ENCODE results near the gene ABCC4.
"Not testable (repeated sequence)": the region's sequence is repeated elsewhere in the genome, so short reads cannot be mapped to it uniquely, and the experiment has no call there.

The ABCC4 gene

DNA sequence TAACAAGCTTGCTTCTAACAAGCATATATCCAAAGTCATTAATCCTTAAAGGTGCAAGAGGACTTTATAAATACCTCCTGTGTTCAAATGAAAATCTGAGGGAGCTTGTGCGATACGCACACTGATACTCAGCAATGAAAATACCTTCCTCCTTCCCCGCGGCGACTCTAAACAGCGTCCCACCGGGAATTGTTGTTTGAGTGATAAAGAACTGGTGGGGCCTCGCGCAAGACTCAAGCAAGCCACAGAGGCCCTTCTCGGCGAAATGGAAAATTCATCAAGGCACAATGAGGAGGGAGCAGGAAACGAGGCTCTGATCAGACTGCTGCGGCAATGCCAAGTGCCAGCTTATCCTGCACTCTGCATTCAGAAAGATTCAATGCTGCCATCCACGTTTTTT lies 126.7 kb downstream of the ABCC4 start:
- in situ Hi-C loops (cut with MboI; ENCODE audit: low pct_unique_long_range_greater_than_20kb, low sequenced_read_pairs, unreplicated experiment): no loop called here
- no peak for DNase-seq (ENCODE audit: low spot score)
- TF ChIP-seq, protein P1, sequence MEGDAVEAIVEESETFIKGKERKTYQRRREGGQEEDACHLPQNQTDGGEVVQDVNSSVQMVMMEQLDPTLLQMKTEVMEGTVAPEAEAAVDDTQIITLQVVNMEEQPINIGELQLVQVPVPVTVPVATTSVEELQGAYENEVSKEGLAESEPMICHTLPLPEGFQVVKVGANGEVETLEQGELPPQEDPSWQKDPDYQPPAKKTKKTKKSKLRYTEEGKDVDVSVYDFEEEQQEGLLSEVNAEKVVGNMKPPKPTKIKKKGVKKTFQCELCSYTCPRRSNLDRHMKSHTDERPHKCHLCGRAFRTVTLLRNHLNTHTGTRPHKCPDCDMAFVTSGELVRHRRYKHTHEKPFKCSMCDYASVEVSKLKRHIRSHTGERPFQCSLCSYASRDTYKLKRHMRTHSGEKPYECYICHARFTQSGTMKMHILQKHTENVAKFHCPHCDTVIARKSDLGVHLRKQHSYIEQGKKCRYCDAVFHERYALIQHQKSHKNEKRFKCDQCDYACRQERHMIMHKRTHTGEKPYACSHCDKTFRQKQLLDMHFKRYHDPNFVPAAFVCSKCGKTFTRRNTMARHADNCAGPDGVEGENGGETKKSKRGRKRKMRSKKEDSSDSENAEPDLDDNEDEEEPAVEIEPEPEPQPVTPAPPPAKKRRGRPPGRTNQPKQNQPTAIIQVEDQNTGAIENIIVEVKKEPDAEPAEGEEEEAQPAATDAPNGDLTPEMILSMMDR (IDR thresholded peaks at IDR 0.05; ENCODE audit: extremely low read depth, insufficient read depth, missing control alignments): no peak

DNA sequence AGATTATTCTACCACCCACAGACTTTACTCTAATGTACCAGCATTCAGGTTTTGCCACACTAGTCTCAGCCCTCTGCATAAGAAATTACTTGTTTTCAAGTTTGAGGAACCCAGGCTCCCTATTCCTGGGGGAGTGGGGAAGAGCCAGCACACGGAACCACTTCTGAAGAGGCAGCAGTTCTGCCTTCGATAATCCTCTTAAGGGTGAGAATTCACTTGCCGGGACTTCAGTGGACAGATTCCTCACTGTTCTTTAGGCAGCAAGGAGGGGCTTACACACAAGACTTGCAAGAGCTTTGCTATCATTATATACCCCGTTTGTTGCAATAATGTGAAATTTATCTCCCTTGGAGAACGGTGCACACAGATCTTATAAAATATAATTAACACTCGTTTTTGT lies 133.1 kb downstream of the ABCC4 start:
- in situ Hi-C loops (cut with MboI; ENCODE audit: low pct_unique_long_range_greater_than_20kb, low sequenced_read_pairs, unreplicated experiment): no loop called here
- TF ChIP-seq, protein P1 (IDR thresholded peaks at IDR 0.05; ENCODE audit: extremely low read depth, insufficient read depth, missing control alignments): no peak
- no peak for DNase-seq (ENCODE audit: low spot score)

DNA sequence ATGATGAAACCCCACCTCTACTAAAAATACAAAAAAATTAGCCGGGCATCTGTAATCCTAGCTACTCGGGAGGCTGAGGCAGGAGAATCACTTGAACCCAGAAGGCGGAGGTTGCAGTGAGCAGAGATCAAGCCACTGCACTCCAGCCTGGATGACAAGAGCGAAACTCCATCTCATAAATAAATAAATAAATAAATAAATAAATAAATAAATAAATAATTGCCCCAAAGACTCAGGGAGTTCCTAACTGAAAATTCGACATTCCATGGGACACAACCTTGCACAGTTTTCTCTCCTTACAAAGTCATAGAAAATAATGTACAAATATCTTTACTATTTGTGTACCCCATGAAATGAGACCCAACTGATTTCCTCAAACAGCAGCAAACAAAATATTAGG lies 134.2 kb downstream of the ABCC4 start:
- in situ Hi-C loops (cut with MboI; ENCODE audit: low pct_unique_long_range_greater_than_20kb, low sequenced_read_pairs, unreplicated experiment); DNase-seq (ENCODE audit: low spot score): not testable (repeated sequence)

DNA sequence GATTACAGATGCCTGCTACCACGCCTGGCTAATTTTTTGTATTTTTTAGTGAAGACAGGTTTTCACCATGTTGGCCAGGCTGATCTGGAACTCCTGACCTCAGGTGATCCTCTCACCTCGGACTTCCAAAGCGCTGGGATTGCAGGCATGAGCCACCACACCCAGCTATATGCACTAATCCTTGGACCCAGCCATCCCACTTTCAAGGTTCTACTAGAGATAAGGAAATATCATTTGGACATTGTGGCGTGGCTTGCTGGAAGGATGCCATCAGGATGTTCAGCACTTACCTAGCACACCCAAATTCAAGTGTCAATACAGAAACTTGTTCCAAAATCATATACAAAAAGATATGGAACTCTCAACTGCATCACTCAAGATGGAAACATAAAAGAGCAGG lies 136.4 kb downstream of the ABCC4 start:
- TF ChIP-seq, protein P1 (IDR thresholded peaks at IDR 0.05; ENCODE audit: extremely low read depth, insufficient read depth, missing control alignments): no peak
- DNase-seq (ENCODE audit: low spot score): no peak
- in situ Hi-C loops (cut with MboI; ENCODE audit: low pct_unique_long_range_greater_than_20kb, low sequenced_read_pairs, unreplicated experiment): no loop called here

DNA sequence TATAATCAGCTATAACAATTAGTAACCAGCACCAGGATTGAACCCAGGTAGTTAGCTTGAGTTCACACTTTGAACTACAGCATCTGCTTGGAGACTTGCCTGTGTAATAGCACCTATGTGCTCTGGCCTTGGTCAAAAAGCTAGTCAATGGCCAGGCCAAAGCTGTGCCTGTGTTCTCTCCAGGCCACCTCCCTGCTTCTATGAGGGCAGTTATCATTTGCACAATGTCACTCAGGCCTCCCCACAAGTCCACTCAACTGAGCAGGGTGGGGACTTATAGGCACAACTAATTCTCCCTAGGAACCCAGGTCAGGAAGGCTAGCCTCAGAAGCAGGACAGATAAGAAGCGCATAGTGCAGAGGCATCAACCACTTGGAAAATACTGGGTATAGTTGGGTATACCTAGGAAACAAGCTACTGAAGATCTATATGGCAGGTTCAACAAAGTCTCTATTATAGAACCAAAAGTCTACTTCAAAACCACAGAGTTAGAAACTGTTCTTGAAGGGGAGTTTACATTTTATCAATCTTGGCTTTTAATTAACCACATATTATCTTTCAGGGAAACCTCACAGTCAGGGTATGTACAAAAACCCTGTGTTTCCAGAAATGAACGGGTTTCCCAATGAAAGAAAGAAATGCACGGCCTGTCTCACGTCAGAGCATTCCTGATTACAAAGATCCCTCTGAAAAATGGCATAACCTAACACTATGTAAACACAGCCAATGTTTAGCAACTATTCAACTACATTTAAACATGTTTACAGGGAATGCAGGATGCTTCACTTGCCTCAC lies 140.9 kb downstream of the ABCC4 start:
- no peak for DNase-seq (ENCODE audit: low spot score)
- in situ Hi-C loops (cut with MboI; ENCODE audit: low pct_unique_long_range_greater_than_20kb, low sequenced_read_pairs, unreplicated experiment): no loop called here
- TF ChIP-seq, protein P1 (IDR thresholded peaks at IDR 0.05; ENCODE audit: extremely low read depth, insufficient read depth, missing control alignments): no peak

DNA sequence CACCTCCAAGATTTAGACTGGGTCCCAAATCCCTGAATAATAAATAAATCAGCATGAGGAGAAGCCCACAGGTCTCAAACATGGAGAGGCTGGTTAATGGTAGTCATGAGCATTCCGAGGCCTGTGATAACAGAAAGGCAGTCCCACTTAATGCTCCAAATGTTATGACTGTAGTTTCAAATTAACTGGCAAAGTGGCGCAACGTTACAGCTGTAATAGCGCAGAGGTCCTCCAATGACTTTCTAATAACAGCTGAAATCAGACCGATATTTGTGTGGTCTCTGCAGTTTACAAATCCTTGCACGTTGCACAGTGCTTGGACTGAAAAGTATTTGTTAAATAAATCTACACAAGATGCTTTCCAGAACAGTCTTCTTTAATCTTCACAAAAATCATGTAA lies 141.8 kb downstream of the ABCC4 start:
- in situ Hi-C loops (cut with MboI; ENCODE audit: low pct_unique_long_range_greater_than_20kb, low sequenced_read_pairs, unreplicated experiment): no loop called here
- DNase-seq (ENCODE audit: low spot score): no peak
- TF ChIP-seq, protein P1 (IDR thresholded peaks at IDR 0.05; ENCODE audit: extremely low read depth, insufficient read depth, missing control alignments): no peak

DNA sequence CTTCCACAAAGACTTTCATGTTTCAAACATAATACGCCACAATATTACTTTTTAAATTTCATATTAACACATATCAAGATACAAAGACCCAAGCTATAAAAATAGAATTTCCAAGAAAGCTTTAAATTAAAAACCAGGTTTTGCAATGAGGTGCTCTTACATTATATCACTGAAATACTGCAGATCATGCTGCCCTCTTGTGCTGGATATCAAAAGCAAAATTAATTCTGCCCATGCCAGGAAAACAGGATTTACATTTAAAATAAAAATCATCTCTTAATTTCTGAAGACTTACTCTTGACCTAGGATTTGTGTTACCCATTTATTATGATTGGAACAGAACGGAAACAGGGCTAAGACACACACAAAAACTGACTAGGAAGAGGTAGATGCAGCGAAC lies 145.0 kb downstream of the ABCC4 start:
- TF ChIP-seq, protein P1 (IDR thresholded peaks at IDR 0.05; ENCODE audit: extremely low read depth, insufficient read depth, missing control alignments): no peak
- DNase-seq (ENCODE audit: low spot score): no peak
- in situ Hi-C loops (cut with MboI; ENCODE audit: low pct_unique_long_range_greater_than_20kb, low sequenced_read_pairs, unreplicated experiment): no loop called here
